Astrocyte (in vitro differentiated cells and primary cell): ENCODE results near the gene ENOX1.

ENCODE experiments used
- CTCF ChIP-seq: IDR thresholded peaks from 2 replicates; pipeline ENCODE4 v1.5.1; 2011; ENCODE audit warnings: low read depth, mild to moderate bottlenecking, inconsistent platforms, low read length, moderate library complexity; ENCODE audit not compliant: insufficient read depth
- EZH2 ChIP-seq: IDR thresholded peaks from 2 replicates; pipeline ENCODE4 v1.6.1; 2012; ENCODE audit warnings: mild to moderate bottlenecking, low read length, inconsistent platforms; ENCODE audit not compliant: insufficient read depth

- TF ChIP-seq CTCF, result no peak
- no peak for TF ChIP-seq EZH2
Measured at GRCh38 chr13:43360171-43360570, 426.6 kb downstream of the ENOX1 start.
